ENCODE measurements around the gene NAXD. TPM values are rescaled to one million over a fixed set of nuclear protein-coding genes. Genes with fewer than 3 reads are reported as not detected.

Gene NAXD
- total RNA-seq, 4 donors from 2014 or later = 29.5 to 45.3 (median 36.0) TPM

DNA sequence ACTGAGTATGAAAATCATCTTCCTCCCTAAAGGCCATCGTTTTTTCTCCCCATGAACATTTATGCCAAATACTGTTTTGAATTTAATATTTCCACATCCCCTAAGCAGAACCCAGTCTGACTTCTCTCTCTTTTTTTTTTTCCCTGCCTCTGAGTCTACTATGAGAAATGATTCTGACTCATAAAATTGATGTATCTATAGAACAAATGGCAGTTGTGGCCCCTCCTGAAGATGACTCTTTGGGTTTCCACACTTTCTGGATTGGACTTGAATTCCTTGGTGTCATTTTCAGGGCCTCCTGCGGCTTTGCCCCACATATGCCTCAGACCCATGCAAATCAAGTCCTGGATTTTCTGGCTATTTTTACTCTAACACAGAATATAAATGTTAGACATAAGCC lies 22.7 kb upstream of the NAXD start:
- H3K27ac ChIP-seq = no peak overlapping the region
- no peak for ATAC-seq
- 67 to 86% methylated on average over 1 to 2 of the region's 2 CpGs for WGBS, 2 donors (ENCODE audit: low coverage in 1 of 2)

DNA sequence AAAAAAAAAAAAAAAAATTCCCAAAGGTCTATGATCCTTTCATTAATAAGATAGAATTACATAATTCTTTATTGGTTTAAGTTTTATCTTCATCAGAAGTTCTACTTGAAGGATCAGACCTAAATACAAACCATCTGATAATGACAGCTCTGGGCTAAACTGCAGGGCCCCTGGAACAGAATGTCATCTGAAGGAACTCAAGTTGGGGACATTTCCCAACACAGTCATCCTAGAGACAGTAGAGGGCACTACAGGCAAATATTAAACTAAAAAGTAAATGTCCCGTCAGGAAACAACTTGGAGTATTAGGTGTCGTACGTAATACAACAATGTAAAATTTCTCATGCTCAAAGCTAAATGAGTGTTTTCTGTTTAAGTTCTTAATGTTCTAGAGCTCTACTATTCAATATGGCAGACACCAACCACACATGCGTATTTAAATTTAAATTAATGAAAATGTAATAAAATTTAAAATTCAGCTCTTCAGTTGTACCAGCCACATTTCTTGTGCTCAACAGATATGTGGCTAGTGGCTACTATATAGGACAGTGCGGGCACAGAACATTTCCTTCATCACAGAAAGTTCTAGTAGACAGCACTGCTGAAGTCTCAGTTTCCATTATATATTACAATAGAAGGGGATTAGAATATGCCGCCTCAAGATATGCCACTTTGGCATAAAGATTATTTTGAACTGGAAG lies 21.8 kb upstream of the NAXD start:
- Histone ChIP-seq H3K4me1 (peaks cover 0 to 4% (median 0%) of the 10 kb centered on the region in 3 donors), H3K9me3 (no peaks in the 10 kb centered on the region), H3K4me3 (no peak overlapping the region), H3K27me3 (no peaks in the 10 kb centered on the region), H3K27ac (no peak overlapping the region), H3K36me3 (no peaks in the 10 kb centered on the region)
- 41 to 50% methylated on average over 5 to 6 of the region's 6 CpGs for WGBS, 2 donors (ENCODE audit: low coverage in 1 of 2)
- TF ChIP-seq EP300 (IDR thresholded peaks at IDR 0.05) (no peak), POLR2AphosphoS5 (IDR thresholded peaks at IDR 0.05) (no peak), POLR2A (IDR thresholded peaks at IDR 0.05) (no peak)
- TF ChIP-seq, protein P1, sequence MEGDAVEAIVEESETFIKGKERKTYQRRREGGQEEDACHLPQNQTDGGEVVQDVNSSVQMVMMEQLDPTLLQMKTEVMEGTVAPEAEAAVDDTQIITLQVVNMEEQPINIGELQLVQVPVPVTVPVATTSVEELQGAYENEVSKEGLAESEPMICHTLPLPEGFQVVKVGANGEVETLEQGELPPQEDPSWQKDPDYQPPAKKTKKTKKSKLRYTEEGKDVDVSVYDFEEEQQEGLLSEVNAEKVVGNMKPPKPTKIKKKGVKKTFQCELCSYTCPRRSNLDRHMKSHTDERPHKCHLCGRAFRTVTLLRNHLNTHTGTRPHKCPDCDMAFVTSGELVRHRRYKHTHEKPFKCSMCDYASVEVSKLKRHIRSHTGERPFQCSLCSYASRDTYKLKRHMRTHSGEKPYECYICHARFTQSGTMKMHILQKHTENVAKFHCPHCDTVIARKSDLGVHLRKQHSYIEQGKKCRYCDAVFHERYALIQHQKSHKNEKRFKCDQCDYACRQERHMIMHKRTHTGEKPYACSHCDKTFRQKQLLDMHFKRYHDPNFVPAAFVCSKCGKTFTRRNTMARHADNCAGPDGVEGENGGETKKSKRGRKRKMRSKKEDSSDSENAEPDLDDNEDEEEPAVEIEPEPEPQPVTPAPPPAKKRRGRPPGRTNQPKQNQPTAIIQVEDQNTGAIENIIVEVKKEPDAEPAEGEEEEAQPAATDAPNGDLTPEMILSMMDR (IDR thresholded peaks at IDR 0.05) = peak; percentile 32 to 74 (median 70)
- ATAC-seq = peak; percentile 87

More for the DNA sequence above, 22.7 kb upstream of the NAXD start:
- Histone ChIP-seq H3K4me1 (peaks cover 0 to 4% (median 0%) of the 10 kb centered on the region in 3 donors), H3K27me3 (no peaks in the 10 kb centered on the region), H3K36me3 (no peaks in the 10 kb centered on the region), H3K9me3 (no peaks in the 10 kb centered on the region), H3K4me3 (no peak overlapping the region)
- TF ChIP-seq POLR2A (IDR thresholded peaks at IDR 0.05) (no peak), EP300 (IDR thresholded peaks at IDR 0.05) (no peak), POLR2AphosphoS5 (IDR thresholded peaks at IDR 0.05) (no peak)
- TF ChIP-seq, protein P1 (IDR thresholded peaks at IDR 0.05) = no peak

DNA sequence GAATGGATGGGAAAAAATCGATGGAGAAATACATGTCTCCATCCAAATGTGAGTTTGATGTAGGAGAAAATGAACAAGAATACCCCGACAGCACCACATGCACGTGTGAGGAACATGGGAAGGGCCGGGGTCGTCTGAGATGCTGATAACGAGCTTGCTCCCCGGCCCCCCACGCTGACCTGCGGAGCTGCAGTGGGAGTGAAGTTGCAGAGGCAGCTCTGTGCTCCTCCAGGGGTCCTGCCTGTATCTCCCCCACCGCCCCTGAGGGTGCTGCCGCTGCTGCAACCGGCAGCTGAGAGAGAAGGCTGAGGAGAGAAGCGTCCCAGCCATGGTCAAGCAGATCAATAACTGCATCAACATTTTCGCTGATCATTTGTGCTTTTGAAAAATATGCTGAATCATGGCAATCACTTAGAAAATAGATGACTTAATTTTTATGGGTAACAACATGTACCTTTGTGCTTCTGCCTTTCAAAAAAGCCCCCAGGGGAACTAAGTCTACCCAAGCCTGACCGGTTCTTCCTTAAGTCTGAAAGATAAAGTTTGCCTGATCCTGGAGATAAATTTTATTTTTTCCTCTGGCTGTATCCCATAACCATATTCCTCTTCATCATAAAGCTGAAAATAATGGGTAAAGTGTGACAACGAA lies 18.2 kb upstream of the NAXD start:
- WGBS, 2 donors (ENCODE audit: low coverage in 1 of 2) = 59 to 63% methylated on average over 4 to 12 of the region's 16 CpGs
- no peak for ATAC-seq
- no peak overlapping the region for H3K4me3 ChIP-seq
- peaks cover 0 to 10% (median 0%) of the 10 kb centered on the region in 3 donors for H3K4me1 ChIP-seq
- no peak overlapping the region for H3K27ac ChIP-seq
- H3K9me3 ChIP-seq = no peaks in the 10 kb centered on the region
- H3K36me3 ChIP-seq = no peaks in the 10 kb centered on the region
- H3K27me3 ChIP-seq = no peaks in the 10 kb centered on the region
- TF ChIP-seq, protein P1 (IDR thresholded peaks at IDR 0.05) = no peak
- no peak for TF ChIP-seq POLR2AphosphoS5 (IDR thresholded peaks at IDR 0.05)
- no peak for TF ChIP-seq POLR2A (IDR thresholded peaks at IDR 0.05)
- TF ChIP-seq EP300 (IDR thresholded peaks at IDR 0.05) = no peak

DNA sequence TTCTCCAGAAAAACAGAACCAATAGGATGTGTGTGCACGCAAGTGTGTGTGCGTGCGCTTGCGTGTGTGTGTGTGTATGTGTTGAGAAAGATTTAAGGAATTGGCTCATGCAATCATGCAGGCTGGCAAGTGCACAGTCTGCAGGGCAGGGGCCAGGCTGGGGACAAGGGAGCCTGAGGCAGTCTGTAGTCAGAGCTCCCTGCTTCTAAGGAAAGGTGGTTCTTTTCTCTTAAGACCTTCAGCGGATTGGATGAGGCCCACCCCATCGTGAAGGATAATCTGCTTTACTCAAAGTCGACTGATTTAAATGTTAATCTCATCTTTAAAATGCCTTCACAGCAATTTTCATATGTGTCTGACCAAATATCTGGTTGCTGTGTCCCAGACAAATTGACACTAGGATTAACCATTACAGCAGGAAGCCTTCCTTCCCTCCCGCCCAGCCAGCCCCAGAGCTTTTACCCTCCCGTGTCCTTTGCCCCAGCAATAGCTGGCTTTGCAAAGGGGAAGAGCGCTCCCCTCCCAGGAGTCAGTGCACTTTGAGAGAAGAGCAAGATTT lies 15.0 kb upstream of the NAXD start:
- TF ChIP-seq POLR2AphosphoS5 (IDR thresholded peaks at IDR 0.05) (no peak), EP300 (IDR thresholded peaks at IDR 0.05) (no peak)
- 59 to 80% methylated on average over 3 to 10 of the region's 10 CpGs for WGBS, 2 donors (ENCODE audit: low coverage in 1 of 2)

DNA sequence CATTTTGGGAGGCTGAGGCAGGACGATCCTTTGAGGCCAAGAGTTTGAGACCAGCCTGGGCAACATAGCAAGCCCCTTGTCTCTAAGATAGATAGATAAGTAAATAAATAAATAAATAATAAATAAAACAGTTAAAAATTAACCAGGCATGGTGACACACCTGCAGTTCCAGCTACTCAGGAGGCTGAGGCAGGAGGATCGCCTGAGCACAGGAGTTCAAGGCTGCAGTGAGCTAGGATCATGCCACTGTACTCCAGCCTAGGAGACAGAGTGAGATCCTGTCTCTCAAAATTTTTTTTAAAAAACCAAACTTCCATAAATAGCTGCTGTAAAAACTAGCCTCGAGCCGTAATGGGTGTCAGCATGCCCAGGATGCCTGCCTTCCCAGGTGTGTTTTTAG lies 14.4 kb upstream of the NAXD start:
- no peak for ATAC-seq
- no peaks in the 10 kb centered on the region for H3K9me3 ChIP-seq
- no peak overlapping the region for H3K4me3 ChIP-seq
- H3K27ac ChIP-seq = no peak overlapping the region
- no peaks in the 10 kb centered on the region for H3K27me3 ChIP-seq
- no peaks in the 10 kb centered on the region for H3K36me3 ChIP-seq
- peaks cover 0 to 6% (median 0%) of the 10 kb centered on the region in 3 donors for H3K4me1 ChIP-seq
- 85 to 95% methylated on average over 3 to 4 of the region's 4 CpGs for WGBS, 2 donors (ENCODE audit: low coverage in 1 of 2)
- TF ChIP-seq EP300 (IDR thresholded peaks at IDR 0.05) (no peak), POLR2A (IDR thresholded peaks at IDR 0.05) (no peak)

More for the DNA sequence above, 15.0 kb upstream of the NAXD start:
- no peak overlapping the region for H3K4me3 ChIP-seq
- no peak for ATAC-seq
- no peaks in the 10 kb centered on the region for H3K9me3 ChIP-seq
- H3K4me1 ChIP-seq = peaks cover 0 to 6% (median 0%) of the 10 kb centered on the region in 3 donors
- no peaks in the 10 kb centered on the region for H3K27me3 ChIP-seq
- H3K36me3 ChIP-seq = no peaks in the 10 kb centered on the region
- H3K27ac ChIP-seq = no peak overlapping the region

Data from gastroesophageal sphincter (tissue), 4 donors.